ENCODE measurements around the gene UGT2B17.
"Not testable (repeated sequence)": the region's sequence is repeated elsewhere in the genome, so short reads cannot be mapped to it uniquely, and the experiment has no call there.

UGT2B17 gene
- 0 reads per million in 4 donors for total RNA-seq

- DNase-seq = no peak
Observed at GRCh38 chr4:68576272-68577125, at the start of gene UGT2B17. TSS of gene UGT2B17 (minus strand) at chr4:68576322. CDS start at chr4:68568484, 7,838 bp downstream.

- DNase-seq = not testable (repeated sequence)
Observed at GRCh38 chr4:68622731-68623130, 46.6 kb upstream of the UGT2B17 start.

GRCh38 chr4:68617003-68617698 is 41.0 kb upstream of the UGT2B17 start:
- DNase-seq = no peak

- no peak for DNase-seq
Observed at GRCh38 chr4:68615699-68616422, 39.7 kb upstream of the UGT2B17 start.

- no peak for DNase-seq
Observed at GRCh38 chr4:68613752-68614151, 37.6 kb upstream of the UGT2B17 start.

- no peak for DNase-seq
Observed at GRCh38 chr4:68606240-68606639, 30.1 kb upstream of the UGT2B17 start.

- DNase-seq = no peak
Observed at GRCh38 chr4:68599150-68599549, 23.0 kb upstream of the UGT2B17 start.

- DNase-seq = no peak
Observed at GRCh38 chr4:68597482-68597881, 21.4 kb upstream of the UGT2B17 start.

GRCh38 chr4:68594678-68595077 is 18.6 kb upstream of the UGT2B17 start:
- no peak for DNase-seq

GRCh38 chr4:68593112-68593511 is 17.0 kb upstream of the UGT2B17 start:
- DNase-seq = no peak

GRCh38 chr4:68592673-68593072 is 16.6 kb upstream of the UGT2B17 start:
- DNase-seq = no peak

- DNase-seq = no peak
Observed at GRCh38 chr4:68591204-68591603, 15.1 kb upstream of the UGT2B17 start.

GRCh38 chr4:68589790-68590189 is 13.7 kb upstream of the UGT2B17 start:
- no peak for DNase-seq

- no peak for DNase-seq
Observed at GRCh38 chr4:68582339-68582717, 6.2 kb upstream of the UGT2B17 start.

GRCh38 chr4:68581383-68582338 is 5.5 kb upstream of the UGT2B17 start:
- DNase-seq = no peak

- no peak for DNase-seq
Observed at GRCh38 chr4:68577590-68577989, 1.5 kb upstream of the UGT2B17 start.

GRCh38 chr4:68575636-68576035 is 486 bp downstream of the UGT2B17 start:
- DNase-seq = not testable (repeated sequence)

GRCh38 chr4:68575081-68575480 is 1.0 kb downstream of the UGT2B17 start:
- DNase-seq = no peak

- no peak for DNase-seq
Observed at GRCh38 chr4:68572653-68573170, 3.4 kb downstream of the UGT2B17 start.

GRCh38 chr4:68570122-68570507 is 6.0 kb downstream of the UGT2B17 start:
- DNase-seq = no peak

GRCh38 chr4:68569466-68570121 is 6.5 kb downstream of the UGT2B17 start:
- no peak for DNase-seq

Measured in T-helper 1 cell (primary cell).